Fibroblast of pulmonary artery (primary cell): Measurements from ENCODE around the gene SAMD9L.

Experiments used
- DNase-seq: peaks from one replicate; pipeline ENCODE4 v3.0.0-alpha.2; 2010; ENCODE audit warnings: low read depth
- H3K4me3 ChIP-seq: replicated peaks from 2 replicates; pipeline ENCODE4 v1.5.1; 2011; ENCODE audit warnings: low read depth, mild to moderate bottlenecking, control low read depth, low read length, moderate library complexity
- TF ChIP-seq, protein P1 (sequence below): IDR thresholded peaks from 2 replicates; pipeline ENCODE4 v1.5.1; 2011; ENCODE audit warnings: mild to moderate bottlenecking, control low read depth, low read length, inconsistent platforms; ENCODE audit errors: missing control alignments

Gene SAMD9L

DNA sequence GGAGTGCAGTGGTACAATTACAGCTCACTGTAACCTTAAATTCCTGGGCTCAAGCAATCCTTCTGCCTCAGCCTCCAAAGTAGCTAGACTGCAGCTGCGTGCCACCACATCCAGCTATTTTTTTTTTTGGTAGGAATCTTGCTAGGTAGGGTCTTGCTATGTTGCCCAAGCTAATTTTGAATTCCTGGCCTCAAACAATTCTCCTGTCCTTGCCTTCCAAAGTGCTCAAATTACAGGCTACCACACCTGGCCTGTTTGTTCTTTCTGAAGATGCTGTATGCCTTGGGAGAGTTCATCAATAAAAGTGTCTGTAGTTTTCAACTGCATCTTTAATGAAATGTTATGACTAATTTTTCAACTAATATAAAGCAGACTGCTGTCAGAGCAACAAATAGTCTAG lies 30.9 kb downstream of the SAMD9L start:
- TF ChIP-seq, protein P1, sequence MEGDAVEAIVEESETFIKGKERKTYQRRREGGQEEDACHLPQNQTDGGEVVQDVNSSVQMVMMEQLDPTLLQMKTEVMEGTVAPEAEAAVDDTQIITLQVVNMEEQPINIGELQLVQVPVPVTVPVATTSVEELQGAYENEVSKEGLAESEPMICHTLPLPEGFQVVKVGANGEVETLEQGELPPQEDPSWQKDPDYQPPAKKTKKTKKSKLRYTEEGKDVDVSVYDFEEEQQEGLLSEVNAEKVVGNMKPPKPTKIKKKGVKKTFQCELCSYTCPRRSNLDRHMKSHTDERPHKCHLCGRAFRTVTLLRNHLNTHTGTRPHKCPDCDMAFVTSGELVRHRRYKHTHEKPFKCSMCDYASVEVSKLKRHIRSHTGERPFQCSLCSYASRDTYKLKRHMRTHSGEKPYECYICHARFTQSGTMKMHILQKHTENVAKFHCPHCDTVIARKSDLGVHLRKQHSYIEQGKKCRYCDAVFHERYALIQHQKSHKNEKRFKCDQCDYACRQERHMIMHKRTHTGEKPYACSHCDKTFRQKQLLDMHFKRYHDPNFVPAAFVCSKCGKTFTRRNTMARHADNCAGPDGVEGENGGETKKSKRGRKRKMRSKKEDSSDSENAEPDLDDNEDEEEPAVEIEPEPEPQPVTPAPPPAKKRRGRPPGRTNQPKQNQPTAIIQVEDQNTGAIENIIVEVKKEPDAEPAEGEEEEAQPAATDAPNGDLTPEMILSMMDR: no peak
- peak overlapping the region; percentile 60 for H3K4me3 ChIP-seq
- DNase-seq: no peak

DNA sequence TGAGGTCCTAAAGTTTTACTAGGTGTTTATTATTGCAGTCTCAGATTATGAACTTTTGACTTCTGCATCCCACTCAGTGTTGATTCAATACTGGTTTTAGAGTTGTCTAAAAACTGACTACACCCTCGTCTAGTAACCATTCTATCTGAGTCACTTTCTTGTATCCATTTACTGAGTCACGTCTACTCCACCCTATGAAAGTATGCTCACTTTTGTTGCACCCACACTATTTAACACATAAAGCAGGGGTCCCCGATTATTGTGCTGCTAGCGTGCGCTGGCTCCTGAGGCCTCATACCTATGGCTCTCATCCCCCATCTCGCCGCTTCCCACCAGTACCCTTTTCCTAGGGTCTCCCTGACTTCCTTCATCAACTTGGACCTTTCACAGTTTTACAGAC lies 32.4 kb downstream of the SAMD9L start:
- H3K4me3 ChIP-seq: peak overlapping the region; percentile 21
- peak; percentile 23 for DNase-seq
- TF ChIP-seq, protein P1: no peak

DNA sequence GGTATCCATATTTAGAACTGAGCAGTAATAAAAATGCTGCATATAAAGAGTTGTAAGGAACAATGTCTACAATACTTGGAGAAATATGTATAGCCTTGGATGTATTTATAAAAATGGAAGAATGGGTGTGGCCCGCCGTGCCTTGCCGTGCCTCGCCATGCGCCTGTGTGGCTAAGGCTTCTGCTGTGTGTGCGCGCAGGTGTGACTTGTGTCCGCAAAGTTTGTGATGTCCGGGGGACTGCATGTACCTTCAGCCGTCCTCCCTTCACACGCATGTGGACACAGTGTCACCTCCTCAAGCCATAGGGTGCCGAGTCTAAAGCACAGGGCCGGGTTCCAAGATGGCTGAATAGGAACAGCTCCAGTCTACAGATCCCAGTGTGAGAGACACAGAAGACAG lies 40.2 kb downstream of the SAMD9L start:
- no peak for DNase-seq
- TF ChIP-seq, protein P1: no peak
- no peak overlapping the region for H3K4me3 ChIP-seq

DNA sequence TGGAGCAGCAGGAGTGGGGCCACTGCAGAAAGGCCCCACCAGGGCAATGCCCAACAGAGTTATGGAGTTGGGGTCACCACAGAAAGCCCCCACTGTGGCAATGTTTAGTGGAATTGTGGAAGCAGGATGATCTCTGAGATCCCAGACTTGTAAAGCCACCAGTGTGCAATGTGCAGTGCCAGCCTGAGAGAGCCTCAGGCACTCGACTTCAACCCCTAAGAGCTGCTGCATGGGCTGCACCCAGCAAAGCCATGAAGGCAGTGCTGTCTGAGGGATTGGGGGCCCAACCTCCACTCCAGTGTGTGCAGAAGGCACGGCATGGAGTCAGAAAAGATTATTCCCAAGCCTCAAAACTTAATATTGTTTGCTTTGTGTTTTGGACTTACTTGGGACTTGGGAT lies 50.8 kb downstream of the SAMD9L start:
- DNase-seq: no peak
- TF ChIP-seq, protein P1: no peak
- no peak overlapping the region for H3K4me3 ChIP-seq

DNA sequence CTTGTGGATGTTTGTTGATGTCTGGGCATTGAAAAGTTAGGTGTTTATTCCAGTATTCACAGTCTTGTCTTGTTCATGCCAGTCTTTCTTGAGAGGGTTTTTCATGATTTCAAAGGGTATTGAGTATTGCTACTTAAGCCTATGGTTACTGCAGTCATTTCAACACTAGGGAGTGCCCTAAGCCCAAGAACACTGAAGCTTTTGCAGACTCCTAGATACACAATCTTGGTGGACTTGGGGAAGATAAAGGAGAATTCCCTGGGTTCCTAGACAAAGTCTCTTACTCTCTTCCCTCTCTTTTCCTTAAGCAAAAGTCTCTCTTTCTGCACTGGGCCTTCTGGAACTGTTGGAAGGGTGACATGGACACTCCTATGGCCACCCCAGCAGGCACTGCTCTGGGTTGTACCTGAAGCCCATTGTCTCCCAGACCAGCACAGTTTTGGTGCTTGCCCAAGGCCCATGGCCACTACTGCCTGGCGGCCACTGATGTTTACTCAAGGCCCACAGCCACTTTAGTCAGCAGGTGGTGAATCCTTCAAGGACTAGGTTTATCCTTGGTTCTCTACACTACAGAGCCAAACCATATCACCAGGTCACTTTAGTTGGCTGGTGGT lies 55.3 kb downstream of the SAMD9L start:
- TF ChIP-seq, protein P1: peak; percentile 60
- H3K4me3 ChIP-seq: no peak overlapping the region
- peak; percentile 73 for DNase-seq
